BE2C (cell line): ENCODE results near the gene TDP1.
A peak's percentile ranks its signal among the peaks of the same experiment; 100 is the strongest.

ENCODE experiments used
- DNase-seq: peaks from one replicate; pipeline ENCODE4 v3.0.0-alpha.2; 2020
- H3K27me3 ChIP-seq: fragments of 250-450 bp; sonication (Bioruptor Pico); 2 replicates; pipeline ENCODE4 v1.5.1; 2020; ENCODE audit warnings: mild to moderate bottlenecking
- H3K36me3 ChIP-seq: fragments of 250-450 bp; sonication (Bioruptor Pico); 2 replicates; pipeline ENCODE4 v1.5.1; 2020; ENCODE audit warnings: mild to moderate bottlenecking
- H3K4me1 ChIP-seq: fragments of 250-450 bp; sonication (Bioruptor Pico); 2 replicates; pipeline ENCODE4 v1.5.1; 2020
- H3K4me3 ChIP-seq: 2 replicates; pipeline ENCODE4 v1.5.1; 2011; ENCODE audit warnings: low read depth, low read length
- H3K9me3 ChIP-seq: fragments of 250-450 bp; sonication (Bioruptor Pico); 2 replicates; pipeline ENCODE4 v1.5.1; 2020
- TF ChIP-seq, protein P1 (sequence below): IDR thresholded peaks from 2 replicates; pipeline ENCODE4 v1.5.1; 2012; ENCODE audit warnings: mild to moderate bottlenecking, low read depth, low read length

Gene TDP1

DNA sequence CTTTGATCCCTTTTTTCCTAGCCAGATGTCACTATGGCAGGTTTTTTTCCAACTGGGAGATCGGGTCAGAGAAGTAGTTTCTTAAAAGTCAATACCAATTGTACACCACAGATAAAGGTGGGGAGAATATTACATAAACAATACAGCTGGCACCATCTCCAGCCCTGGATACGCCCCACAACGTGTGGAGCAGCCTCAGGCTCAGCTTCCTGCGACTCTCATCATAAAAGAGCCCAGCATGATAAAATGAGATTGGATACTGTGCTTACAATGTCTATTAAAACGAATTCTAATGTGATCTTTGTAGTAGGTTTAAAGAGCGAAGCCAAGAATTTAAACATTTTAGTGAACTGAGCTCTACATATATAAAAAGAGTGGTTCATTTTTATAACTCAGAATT lies 22.7 kb upstream of the TDP1 start:
- Histone ChIP-seq H3K4me3 (no peak overlapping the region), H3K9me3 (no peaks in the 10 kb centered on the region), H3K36me3 (no peaks in the 10 kb centered on the region), H3K27me3 (no peaks in the 10 kb centered on the region), H3K4me1 (peaks cover 3% of the 10 kb centered on the region; the same call in 1 of the 2 replicates)
- TF ChIP-seq, protein P1, sequence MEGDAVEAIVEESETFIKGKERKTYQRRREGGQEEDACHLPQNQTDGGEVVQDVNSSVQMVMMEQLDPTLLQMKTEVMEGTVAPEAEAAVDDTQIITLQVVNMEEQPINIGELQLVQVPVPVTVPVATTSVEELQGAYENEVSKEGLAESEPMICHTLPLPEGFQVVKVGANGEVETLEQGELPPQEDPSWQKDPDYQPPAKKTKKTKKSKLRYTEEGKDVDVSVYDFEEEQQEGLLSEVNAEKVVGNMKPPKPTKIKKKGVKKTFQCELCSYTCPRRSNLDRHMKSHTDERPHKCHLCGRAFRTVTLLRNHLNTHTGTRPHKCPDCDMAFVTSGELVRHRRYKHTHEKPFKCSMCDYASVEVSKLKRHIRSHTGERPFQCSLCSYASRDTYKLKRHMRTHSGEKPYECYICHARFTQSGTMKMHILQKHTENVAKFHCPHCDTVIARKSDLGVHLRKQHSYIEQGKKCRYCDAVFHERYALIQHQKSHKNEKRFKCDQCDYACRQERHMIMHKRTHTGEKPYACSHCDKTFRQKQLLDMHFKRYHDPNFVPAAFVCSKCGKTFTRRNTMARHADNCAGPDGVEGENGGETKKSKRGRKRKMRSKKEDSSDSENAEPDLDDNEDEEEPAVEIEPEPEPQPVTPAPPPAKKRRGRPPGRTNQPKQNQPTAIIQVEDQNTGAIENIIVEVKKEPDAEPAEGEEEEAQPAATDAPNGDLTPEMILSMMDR: no peak
- DNase-seq: no peak

DNA sequence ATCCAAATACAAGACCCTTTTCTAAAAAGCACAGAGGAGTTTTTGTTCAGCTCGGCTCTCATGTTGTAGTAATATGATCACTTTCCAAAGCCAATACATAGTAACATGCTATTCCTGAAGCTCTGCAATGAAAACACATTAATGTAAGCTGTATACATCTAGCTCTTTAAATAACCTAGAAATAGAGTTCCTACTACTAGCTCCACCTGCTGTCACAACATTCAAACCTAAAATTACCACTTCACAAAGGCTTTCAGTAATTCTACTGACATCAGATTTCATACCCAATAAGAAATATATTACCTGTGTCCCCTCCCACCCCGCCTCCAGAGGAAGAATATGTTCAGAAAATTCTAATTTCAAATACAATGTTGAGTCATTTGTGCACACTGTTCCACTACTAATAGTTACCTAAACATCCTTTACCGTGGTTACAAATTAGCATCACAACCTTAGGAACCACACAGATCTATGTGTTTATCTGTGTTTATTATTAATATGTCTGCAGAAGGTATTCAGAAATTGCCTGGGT lies 19.0 kb upstream of the TDP1 start:
- Histone ChIP-seq H3K4me1 (peaks cover 3% of the 10 kb centered on the region; the same call in 1 of the 2 replicates), H3K27me3 (no peaks in the 10 kb centered on the region), H3K9me3 (no peaks in the 10 kb centered on the region), H3K36me3 (no peaks in the 10 kb centered on the region), H3K4me3 (no peak overlapping the region)
- TF ChIP-seq, protein P1: 0 out of 2 replicates have a peak, but pooled peaks have one; percentile 16
- no peak for DNase-seq

DNA sequence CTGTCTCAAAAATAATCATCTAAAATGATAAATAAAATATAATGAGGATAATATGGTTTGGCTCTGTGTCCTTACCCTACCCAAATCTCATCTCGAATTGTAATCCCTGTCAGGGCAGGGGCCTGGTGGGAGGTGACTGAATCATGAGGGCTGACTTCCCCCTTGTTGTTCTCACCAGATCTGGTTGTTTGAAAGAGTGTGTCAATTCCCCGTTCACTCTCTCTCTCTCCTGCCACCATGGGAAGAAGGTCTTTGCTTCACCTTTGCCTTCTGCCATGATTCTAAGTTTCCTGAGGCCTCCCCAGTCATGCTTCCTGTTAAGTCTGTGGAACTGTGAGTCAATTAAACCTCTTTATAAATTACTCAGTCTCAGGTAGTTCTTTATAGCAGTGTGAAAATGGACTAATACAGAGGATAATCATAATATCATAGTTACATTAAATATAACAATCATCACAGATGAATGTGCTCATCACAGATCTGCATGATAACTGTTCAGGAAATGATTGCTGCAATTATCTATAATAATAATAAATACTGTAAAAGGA lies 13.8 kb upstream of the TDP1 start:
- TF ChIP-seq, protein P1: no peak
- Histone ChIP-seq H3K27me3 (no peaks in the 10 kb centered on the region), H3K9me3 (no peaks in the 10 kb centered on the region), H3K4me1 (no peaks in the 10 kb centered on the region), H3K4me3 (no peak overlapping the region), H3K36me3 (no peaks in the 10 kb centered on the region)
- DNase-seq: no peak

DNA sequence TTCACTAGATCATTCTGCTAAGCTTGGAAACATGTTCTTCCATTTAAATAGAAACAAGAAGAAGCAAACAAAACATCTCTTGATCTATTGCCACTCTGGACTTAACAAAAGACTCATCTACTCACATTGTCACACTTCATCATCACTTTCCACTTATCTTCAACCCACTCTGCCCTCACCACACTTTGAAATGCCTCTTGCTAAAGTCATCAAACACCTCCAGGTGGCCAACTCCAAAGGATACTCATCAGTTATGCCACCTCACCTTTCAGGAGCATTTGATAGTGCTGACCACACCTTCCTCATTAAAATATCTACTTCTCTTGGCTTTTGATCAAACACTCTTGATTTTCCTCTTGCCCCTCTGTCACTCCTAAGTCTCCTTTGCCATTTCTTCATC lies 8.4 kb upstream of the TDP1 start:
- TF ChIP-seq, protein P1: no peak
- no peaks in the 10 kb centered on the region for H3K4me1 ChIP-seq
- no peak for DNase-seq
- H3K27me3 ChIP-seq: no peaks in the 10 kb centered on the region
- no peaks in the 10 kb centered on the region for H3K36me3 ChIP-seq
- no peak overlapping the region for H3K4me3 ChIP-seq
- no peaks in the 10 kb centered on the region for H3K9me3 ChIP-seq

DNA sequence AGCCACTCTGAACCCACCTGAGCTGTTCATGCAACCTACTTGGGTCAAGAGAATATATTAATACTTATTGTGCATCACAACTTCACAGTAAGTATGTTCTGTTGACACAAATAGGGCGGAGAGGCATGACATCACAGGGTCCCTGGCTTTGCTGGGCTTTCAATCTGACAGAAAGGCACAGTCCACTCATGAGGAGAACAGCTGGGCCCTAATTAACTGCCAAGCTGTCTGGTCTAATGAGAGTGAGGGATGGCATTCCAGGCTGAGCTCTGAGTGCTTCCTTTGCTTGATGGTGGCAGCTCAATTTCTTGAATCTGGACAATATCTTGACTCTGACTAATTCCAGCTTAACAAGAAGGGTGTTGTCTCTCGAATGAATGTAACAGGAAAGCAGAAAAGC lies 3.2 kb upstream of the TDP1 start:
- TF ChIP-seq, protein P1: no peak
- DNase-seq: no peak
- no peak overlapping the region for H3K4me3 ChIP-seq
- peaks cover 3% of the 10 kb centered on the region; the same call in 1 of the 2 replicates for H3K4me1 ChIP-seq
- no peaks in the 10 kb centered on the region for H3K9me3 ChIP-seq
- no peaks in the 10 kb centered on the region for H3K27me3 ChIP-seq
- H3K36me3 ChIP-seq: peaks cover 3% of the 10 kb centered on the region

DNA sequence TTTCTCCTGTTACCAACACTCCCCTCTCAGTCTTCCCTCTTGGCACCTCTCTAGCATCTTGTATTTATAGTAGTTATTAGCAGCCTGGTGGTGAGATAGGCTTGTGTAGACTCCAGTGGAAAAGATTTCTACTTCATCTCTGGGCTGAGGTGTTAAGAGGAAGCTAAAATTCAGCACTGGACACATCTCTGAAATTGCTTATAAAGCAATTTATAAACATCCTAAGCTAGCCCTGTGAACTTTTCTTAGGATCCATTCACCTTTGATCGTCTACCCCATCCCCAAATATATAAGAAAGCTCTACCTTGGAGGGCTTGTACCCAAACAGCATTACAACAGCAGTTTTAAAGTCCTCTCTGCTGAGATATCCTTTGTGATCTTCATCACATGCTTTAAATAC lies 2.1 kb upstream of the TDP1 start:
- no peak for DNase-seq
- Histone ChIP-seq H3K4me3 (peak overlapping the region; percentile 73), H3K27me3 (no peaks in the 10 kb centered on the region), H3K4me1 (peaks cover 3% of the 10 kb centered on the region; the same call in 1 of the 2 replicates), H3K9me3 (no peaks in the 10 kb centered on the region), H3K36me3 (peaks cover 8% of the 10 kb centered on the region)
- TF ChIP-seq, protein P1: no peak
